ENCODE measurements around the gene RANBP9.

RANBP9 gene

GRCh38 chr6:13698715-13699114 is 12.9 kb downstream of the RANBP9 start:
- peaks cover 9% of the 10 kb centered on the region for H3K36me3 ChIP-seq (replicated peaks)
- no peak for DNase-seq (ENCODE audit: low spot score in 2 of 2)
- H3K27me3 ChIP-seq (ENCODE audit: low read depth) = no peaks in the 10 kb centered on the region
- H3K9me3 ChIP-seq = no peaks in the 10 kb centered on the region
- in situ Hi-C loops (cut with MboI; ENCODE audit: low sequenced_read_pairs) = no loop called here
- peaks cover 14% of the 10 kb centered on the region for H3K4me1 ChIP-seq
- no peak overlapping the region for H3K4me3 ChIP-seq

- peaks cover 14% of the 10 kb centered on the region for H3K4me1 ChIP-seq
- no peak overlapping the region for H3K4me3 ChIP-seq
- H3K36me3 ChIP-seq (replicated peaks) = peaks cover 9% of the 10 kb centered on the region
- no peak for DNase-seq (ENCODE audit: low spot score in 2 of 2)
- H3K27me3 ChIP-seq (ENCODE audit: low read depth) = no peaks in the 10 kb centered on the region
- in situ Hi-C loops (cut with MboI; ENCODE audit: low sequenced_read_pairs) = no loop called here
- no peaks in the 10 kb centered on the region for H3K9me3 ChIP-seq
Measured at GRCh38 chr6:13697857-13698256, 13.8 kb downstream of the RANBP9 start.

- Histone ChIP-seq H3K4me3 (no peak overlapping the region), H3K4me1 (peaks cover 14% of the 10 kb centered on the region), H3K27me3 (ENCODE audit: low read depth) (no peaks in the 10 kb centered on the region), H3K36me3 (replicated peaks) (peaks cover 9% of the 10 kb centered on the region), H3K9me3 (no peaks in the 10 kb centered on the region)
- in situ Hi-C loops (cut with MboI; ENCODE audit: low sequenced_read_pairs) = no loop called here
- DNase-seq (ENCODE audit: low spot score in 2 of 2) = no peak
Measured at GRCh38 chr6:13696226-13696625, 15.4 kb downstream of the RANBP9 start.

GRCh38 chr6:13695252-13695651 is 16.4 kb downstream of the RANBP9 start:
- peaks cover 11% of the 10 kb centered on the region for H3K36me3 ChIP-seq (replicated peaks)
- no peak for DNase-seq (ENCODE audit: low spot score in 2 of 2)
- H3K4me3 ChIP-seq = no peak overlapping the region
- H3K27me3 ChIP-seq (ENCODE audit: low read depth) = no peaks in the 10 kb centered on the region
- H3K9me3 ChIP-seq = no peaks in the 10 kb centered on the region
- peaks cover 14% of the 10 kb centered on the region for H3K4me1 ChIP-seq
- in situ Hi-C loops (cut with MboI; ENCODE audit: low sequenced_read_pairs) = no loop called here

GRCh38 chr6:13694562-13694961 is 17.1 kb downstream of the RANBP9 start:
- DNase-seq (ENCODE audit: low spot score in 2 of 2) = no peak
- no peaks in the 10 kb centered on the region for H3K9me3 ChIP-seq
- peaks cover 14% of the 10 kb centered on the region for H3K4me1 ChIP-seq
- H3K36me3 ChIP-seq (replicated peaks) = peaks cover 12% of the 10 kb centered on the region
- in situ Hi-C loops (cut with MboI; ENCODE audit: low sequenced_read_pairs) = no loop called here
- no peak overlapping the region for H3K4me3 ChIP-seq
- no peaks in the 10 kb centered on the region for H3K27me3 ChIP-seq (ENCODE audit: low read depth)

- peaks cover 4% of the 10 kb centered on the region for H3K36me3 ChIP-seq (replicated peaks)
- no peaks in the 10 kb centered on the region for H3K27me3 ChIP-seq (ENCODE audit: low read depth)
Measured at GRCh38 chr6:13689511-13690256, 22.0 kb downstream of the RANBP9 start.

GRCh38 chr6:13688692-13689196 is 22.9 kb downstream of the RANBP9 start:
- Histone ChIP-seq H3K4me3 (no peak overlapping the region), H3K36me3 (replicated peaks) (peaks cover 4% of the 10 kb centered on the region; the same call in 1 of the 2 replicates), H3K9me3 (no peaks in the 10 kb centered on the region), H3K27me3 (ENCODE audit: low read depth) (no peaks in the 10 kb centered on the region), H3K4me1 (peaks cover 15% of the 10 kb centered on the region)
- no peak for DNase-seq (ENCODE audit: low spot score in 2 of 2)
- in situ Hi-C loops (cut with MboI; ENCODE audit: low sequenced_read_pairs) = no loop called here

More at GRCh38 chr6:13689511-13690256, 22.0 kb downstream of the RANBP9 start:
- no peak overlapping the region for H3K4me3 ChIP-seq
- in situ Hi-C loops (cut with MboI; ENCODE audit: low sequenced_read_pairs) = no loop called here
- no peak for DNase-seq (ENCODE audit: low spot score in 2 of 2)
- peaks cover 6% of the 10 kb centered on the region for H3K4me1 ChIP-seq
- H3K9me3 ChIP-seq = no peaks in the 10 kb centered on the region

- no peaks in the 10 kb centered on the region for H3K9me3 ChIP-seq
- peaks cover 17% of the 10 kb centered on the region for H3K4me1 ChIP-seq
- peaks cover 4% of the 10 kb centered on the region; the same call in 1 of the 2 replicates for H3K36me3 ChIP-seq (replicated peaks)
- H3K4me3 ChIP-seq = no peak overlapping the region
- no peaks in the 10 kb centered on the region for H3K27me3 ChIP-seq (ENCODE audit: low read depth)
- DNase-seq (ENCODE audit: low spot score in 2 of 2) = no peak
- in situ Hi-C loops (cut with MboI; ENCODE audit: low sequenced_read_pairs) = no loop called here
Measured at GRCh38 chr6:13687917-13688351, 23.7 kb downstream of the RANBP9 start.

GRCh38 chr6:13684855-13685254 is 26.8 kb downstream of the RANBP9 start:
- in situ Hi-C loops (cut with MboI; ENCODE audit: low sequenced_read_pairs) = no loop called here
- H3K4me3 ChIP-seq = no peak overlapping the region
- DNase-seq (ENCODE audit: low spot score in 2 of 2) = no peak
- no peaks in the 10 kb centered on the region for H3K9me3 ChIP-seq
- H3K36me3 ChIP-seq (replicated peaks) = no peaks in the 10 kb centered on the region
- peaks cover 17% of the 10 kb centered on the region for H3K4me1 ChIP-seq
- no peaks in the 10 kb centered on the region for H3K27me3 ChIP-seq (ENCODE audit: low read depth)

- H3K36me3 ChIP-seq (replicated peaks) = no peaks in the 10 kb centered on the region
- H3K27me3 ChIP-seq (ENCODE audit: low read depth) = no peaks in the 10 kb centered on the region
- H3K4me1 ChIP-seq = peaks cover 17% of the 10 kb centered on the region
- no peak overlapping the region for H3K4me3 ChIP-seq
- in situ Hi-C loops (cut with MboI; ENCODE audit: low sequenced_read_pairs) = no loop called here
- H3K9me3 ChIP-seq = no peaks in the 10 kb centered on the region
- DNase-seq (ENCODE audit: low spot score in 2 of 2) = no peak
Measured at GRCh38 chr6:13683038-13683437, 28.6 kb downstream of the RANBP9 start.

GRCh38 chr6:13682346-13682745 is 29.3 kb downstream of the RANBP9 start:
- in situ Hi-C loops (cut with MboI; ENCODE audit: low sequenced_read_pairs) = no loop called here

GRCh38 chr6:13681305-13682061 is 30.2 kb downstream of the RANBP9 start:
- in situ Hi-C loops (cut with MboI; ENCODE audit: low sequenced_read_pairs) = no loop called here
- no peak for DNase-seq (ENCODE audit: low spot score in 2 of 2)
- Histone ChIP-seq H3K9me3 (no peaks in the 10 kb centered on the region), H3K4me1 (peaks cover 17% of the 10 kb centered on the region), H3K4me3 (no peak overlapping the region), H3K27me3 (ENCODE audit: low read depth) (no peaks in the 10 kb centered on the region), H3K36me3 (replicated peaks) (no peaks in the 10 kb centered on the region)

More at GRCh38 chr6:13682346-13682745, 29.3 kb downstream of the RANBP9 start:
- Histone ChIP-seq H3K36me3 (replicated peaks) (no peaks in the 10 kb centered on the region), H3K9me3 (no peaks in the 10 kb centered on the region), H3K4me1 (peaks cover 17% of the 10 kb centered on the region), H3K4me3 (no peak overlapping the region), H3K27me3 (ENCODE audit: low read depth) (no peaks in the 10 kb centered on the region)
- no peak for DNase-seq (ENCODE audit: low spot score in 2 of 2)

GRCh38 chr6:13680448-13680968 is 31.1 kb downstream of the RANBP9 start:
- no peak for DNase-seq (ENCODE audit: low spot score in 2 of 2)
- Histone ChIP-seq H3K4me3 (no peak overlapping the region), H3K4me1 (peaks cover 17% of the 10 kb centered on the region), H3K27me3 (ENCODE audit: low read depth) (no peaks in the 10 kb centered on the region), H3K9me3 (no peaks in the 10 kb centered on the region), H3K36me3 (replicated peaks) (no peaks in the 10 kb centered on the region)
- in situ Hi-C loops (cut with MboI; ENCODE audit: low sequenced_read_pairs) = no loop called here

- H3K36me3 ChIP-seq (replicated peaks) = no peaks in the 10 kb centered on the region
- in situ Hi-C loops (cut with MboI; ENCODE audit: low sequenced_read_pairs) = no loop called here
- no peak for DNase-seq (ENCODE audit: low spot score in 2 of 2)
- no peak overlapping the region for H3K4me3 ChIP-seq
- H3K9me3 ChIP-seq = no peaks in the 10 kb centered on the region
- peaks cover 15% of the 10 kb centered on the region for H3K4me1 ChIP-seq
- H3K27me3 ChIP-seq (ENCODE audit: low read depth) = no peaks in the 10 kb centered on the region
Measured at GRCh38 chr6:13679996-13680395, 31.6 kb downstream of the RANBP9 start.
